Measurements from ENCODE around the gene SPECC1L. TPM values are rescaled to one million over a fixed set of nuclear protein-coding genes. Genes with fewer than 3 reads are reported as not detected.

Gene SPECC1L
- total and polyA plus RNA-seq, 2 of the 8 experiments (the other 6 are each of a cell fraction or from before 2014, with no cell fraction given) = 15.7 to 61.6 TPM

- TF ChIP-seq BCL11A (IDR thresholded peaks at IDR 0.05; ENCODE audit: low read depth in 2 of 2, low read length in 2 of 2) = no peak
These were observed 109.7 kb downstream of the SPECC1L start (continued) for GRCh38 chr22:24380220-24380904.
